SU-DHL-6 (cell line): Measurements from ENCODE around the gene LRRC10.

ENCODE experiments used
- H2AFZ ChIP-seq: fragments of 200-600 bp; sonication (generic); 2 replicates; pipeline ENCODE4 v1.6.1; 2014; ENCODE audit warnings: low read depth, mild to moderate bottlenecking, moderate library complexity, mixed read lengths, antibody characterized with exemption, low read length; ENCODE audit not compliant: severe bottlenecking
- H3F3A ChIP-seq: fragments of 200-600 bp; shearing (Covaris generic); 2 replicates; pipeline ENCODE4 v1.6.0; 2016; ENCODE audit warnings: antibody characterized with exemption, mild to moderate bottlenecking; ENCODE audit not compliant: insufficient read depth
- H3K27ac ChIP-seq: fragments of 200-600 bp; sonication (generic); 2 replicates; pipeline ENCODE4 v1.5.1; 2016; ENCODE audit warnings: low read depth, mild to moderate bottlenecking, low read length, moderate library complexity, mixed read lengths
- H3K27me3 ChIP-seq: fragments of 200-600 bp; sonication (generic), shearing (Covaris generic); 2 replicates; pipeline ENCODE4 v1.6.0; 2014; ENCODE audit warnings: mild to moderate bottlenecking, low read length
- H3K36me3 ChIP-seq: fragments of 200-600 bp; sonication (generic); 2 replicates; pipeline ENCODE4 v1.6.1; 2014; ENCODE audit warnings: mild to moderate bottlenecking, low read length, mixed read lengths
- H3K4me2 ChIP-seq: fragments of 300-600, 200-600 bp; shearing (Covaris generic), sonication (generic); 2 replicates; pipeline ENCODE4 v1.6.0; 2014; ENCODE audit warnings: low read length, low read depth, mild to moderate bottlenecking; ENCODE audit not compliant: poor library complexity, severe bottlenecking
- H3K4me3 ChIP-seq: fragments of 200-600 bp; sonication (generic); 2 replicates; pipeline ENCODE4 v1.5.1; 2014; ENCODE audit warnings: antibody characterized with exemption, low read length, mild to moderate bottlenecking, mixed read lengths; ENCODE audit not compliant: insufficient read depth, poor library complexity, severe bottlenecking
- H3K79me2 ChIP-seq: fragments of 200-600 bp; sonication (generic); 2 replicates; pipeline ENCODE4 v1.6.1; 2014; ENCODE audit warnings: mild to moderate bottlenecking, low read length, moderate library complexity; ENCODE audit not compliant: insufficient read depth
- H3K9ac ChIP-seq: fragments of 200-600 bp; sonication (generic); 2 replicates; pipeline ENCODE4 v1.7.0; 2014; ENCODE audit warnings: mild to moderate bottlenecking, low read length
- H3K9me2 ChIP-seq: fragments of 200-600 bp; sonication (generic); replicated peaks from 2 replicates; pipeline ENCODE4 v1.6.1; 2014; ENCODE audit warnings: low read length; ENCODE audit not compliant: insufficient read depth
- H3K9me3 ChIP-seq: fragments of 200-600 bp; sonication (generic); 2 replicates; pipeline ENCODE4 v1.6.1; 2014; ENCODE audit warnings: low read length, mixed read lengths; ENCODE audit not compliant: insufficient read depth
- H4K20me1 ChIP-seq: fragments of 200-600 bp; sonication (generic); 2 replicates; pipeline ENCODE4 v1.6.1; 2014; ENCODE audit warnings: low read depth, mild to moderate bottlenecking, antibody characterized with exemption, low read length, moderate library complexity, mixed read lengths
- EZH2phosphoT487 ChIP-seq: fragments of 200-600 bp; sonication (generic), shearing (Covaris generic); conservative IDR thresholded peaks from 2 replicates; pipeline ENCODE4 v1.6.1; 2018; ENCODE audit warnings: mild to moderate bottlenecking, antibody characterized with exemption, low read length, moderate library complexity, mixed read lengths
- TF ChIP-seq, protein P1 (sequence below): fragments of 200-600 bp; sonication (generic); IDR thresholded peaks from one replicate; pipeline ENCODE4 v1.5.1; 2017; ENCODE audit warnings: antibody characterized with exemption, mild to moderate bottlenecking, low read length, moderate library complexity; ENCODE audit not compliant: insufficient read depth, poor library complexity, severe bottlenecking

The LRRC10 gene

DNA sequence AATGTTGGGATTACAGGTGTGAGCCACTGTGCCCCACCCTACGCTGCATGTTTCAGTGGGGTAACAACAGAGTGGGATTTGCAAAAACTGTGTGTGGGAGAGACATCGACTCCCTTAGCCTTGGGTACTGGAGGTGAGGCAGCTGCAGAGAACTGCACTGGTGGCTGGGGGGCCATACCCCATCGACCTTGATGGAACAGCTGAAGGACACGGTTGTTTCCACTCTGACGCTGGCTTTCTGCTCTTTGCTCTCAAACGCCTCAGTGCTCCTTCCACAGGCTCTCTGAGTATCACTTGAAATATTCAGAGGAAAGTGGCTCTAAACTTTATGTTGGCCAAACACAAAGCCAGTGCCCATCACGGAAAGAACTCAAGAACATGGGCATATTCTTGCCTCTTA lies 30.8 kb upstream of the LRRC10 start:
- Histone ChIP-seq H3K79me2 (no peaks in the 10 kb centered on the region), H3K9me3 (no peaks in the 10 kb centered on the region), H3K36me3 (no peaks in the 10 kb centered on the region), H4K20me1 (no peaks in the 10 kb centered on the region), H3K4me2 (no peak overlapping the region), H3F3A (no peaks in the 10 kb centered on the region), H2AFZ (no peak overlapping the region), H3K9ac (no peak overlapping the region), H3K27me3 (no peaks in the 10 kb centered on the region), H3K27ac (no peak overlapping the region), H3K4me3 (no peak overlapping the region), H3K9me2 (no peaks in the 10 kb centered on the region)
- TF ChIP-seq EZH2phosphoT487: no peak
- TF ChIP-seq, protein P1, sequence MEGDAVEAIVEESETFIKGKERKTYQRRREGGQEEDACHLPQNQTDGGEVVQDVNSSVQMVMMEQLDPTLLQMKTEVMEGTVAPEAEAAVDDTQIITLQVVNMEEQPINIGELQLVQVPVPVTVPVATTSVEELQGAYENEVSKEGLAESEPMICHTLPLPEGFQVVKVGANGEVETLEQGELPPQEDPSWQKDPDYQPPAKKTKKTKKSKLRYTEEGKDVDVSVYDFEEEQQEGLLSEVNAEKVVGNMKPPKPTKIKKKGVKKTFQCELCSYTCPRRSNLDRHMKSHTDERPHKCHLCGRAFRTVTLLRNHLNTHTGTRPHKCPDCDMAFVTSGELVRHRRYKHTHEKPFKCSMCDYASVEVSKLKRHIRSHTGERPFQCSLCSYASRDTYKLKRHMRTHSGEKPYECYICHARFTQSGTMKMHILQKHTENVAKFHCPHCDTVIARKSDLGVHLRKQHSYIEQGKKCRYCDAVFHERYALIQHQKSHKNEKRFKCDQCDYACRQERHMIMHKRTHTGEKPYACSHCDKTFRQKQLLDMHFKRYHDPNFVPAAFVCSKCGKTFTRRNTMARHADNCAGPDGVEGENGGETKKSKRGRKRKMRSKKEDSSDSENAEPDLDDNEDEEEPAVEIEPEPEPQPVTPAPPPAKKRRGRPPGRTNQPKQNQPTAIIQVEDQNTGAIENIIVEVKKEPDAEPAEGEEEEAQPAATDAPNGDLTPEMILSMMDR: no peak

DNA sequence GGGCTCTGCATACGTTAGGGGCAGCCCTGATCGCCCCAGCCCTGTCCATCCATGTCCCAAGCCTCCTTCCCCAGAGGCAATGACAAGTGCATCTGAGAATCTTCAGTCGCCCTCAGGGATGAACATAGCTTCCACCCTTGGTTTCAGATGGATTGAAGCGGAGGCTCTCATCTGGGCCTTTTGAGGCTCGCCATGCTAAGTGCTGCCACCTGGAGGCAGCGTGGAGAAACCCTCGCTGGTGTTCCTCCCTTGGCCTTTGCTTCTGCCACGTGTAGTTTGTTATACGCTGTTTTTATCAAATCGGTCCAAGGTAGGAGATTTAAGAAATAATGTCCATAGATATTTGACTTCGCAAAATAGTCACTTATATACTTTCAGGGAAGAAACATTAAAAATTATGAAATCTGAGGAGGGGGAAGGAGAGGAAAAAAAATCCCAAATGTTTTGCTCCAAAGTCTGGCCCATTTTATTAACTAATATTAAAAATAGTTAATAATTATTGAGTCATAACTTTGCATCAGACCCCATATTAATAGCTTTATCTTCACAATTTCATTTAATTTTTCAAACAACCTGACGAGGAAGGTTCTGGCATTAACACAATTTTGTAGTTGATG lies 28.8 kb upstream of the LRRC10 start:
- no peak overlapping the region for H3K4me2 ChIP-seq
- no peaks in the 10 kb centered on the region for H3K9me2 ChIP-seq
- H3F3A ChIP-seq: no peaks in the 10 kb centered on the region
- H3K9ac ChIP-seq: no peak overlapping the region
- H2AFZ ChIP-seq: peak overlapping the region; percentile 61
- H3K27me3 ChIP-seq: no peaks in the 10 kb centered on the region
- TF ChIP-seq, protein P1: peak; percentile 85
- no peak for TF ChIP-seq EZH2phosphoT487
- no peaks in the 10 kb centered on the region for H3K79me2 ChIP-seq
- no peak overlapping the region for H3K4me3 ChIP-seq
- no peaks in the 10 kb centered on the region for H4K20me1 ChIP-seq
- H3K36me3 ChIP-seq: no peaks in the 10 kb centered on the region
- no peak overlapping the region for H3K27ac ChIP-seq
- no peaks in the 10 kb centered on the region for H3K9me3 ChIP-seq

DNA sequence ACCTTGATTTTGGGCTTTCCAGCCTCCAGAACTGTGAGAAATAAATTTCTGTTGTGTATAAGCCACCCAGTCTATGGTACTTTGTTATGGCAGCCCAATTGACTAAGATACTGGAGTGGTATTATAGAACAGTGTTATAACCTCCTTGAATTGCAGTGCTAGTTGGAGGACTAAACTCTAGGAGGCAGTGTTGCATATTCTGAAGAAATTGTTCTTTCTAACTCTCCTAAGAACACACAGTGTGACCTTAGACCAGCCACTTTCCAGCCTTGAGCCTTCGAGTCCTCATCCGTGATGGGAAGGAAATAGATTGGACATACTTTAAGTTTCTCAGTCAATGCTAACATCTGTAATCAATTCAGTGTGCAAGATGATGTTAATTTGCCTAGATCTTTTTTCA lies 22.4 kb upstream of the LRRC10 start:
- no peaks in the 10 kb centered on the region for H4K20me1 ChIP-seq
- H3K27me3 ChIP-seq: no peaks in the 10 kb centered on the region
- H3K9ac ChIP-seq: no peak overlapping the region
- no peak overlapping the region for H3K27ac ChIP-seq
- H3K4me2 ChIP-seq: no peak overlapping the region
- H2AFZ ChIP-seq: no peak overlapping the region
- no peaks in the 10 kb centered on the region for H3F3A ChIP-seq
- TF ChIP-seq EZH2phosphoT487: no peak
- TF ChIP-seq, protein P1: peak; percentile 20
- H3K9me3 ChIP-seq: no peaks in the 10 kb centered on the region
- no peaks in the 10 kb centered on the region for H3K36me3 ChIP-seq
- no peaks in the 10 kb centered on the region for H3K9me2 ChIP-seq
- H3K79me2 ChIP-seq: no peaks in the 10 kb centered on the region
- no peak overlapping the region for H3K4me3 ChIP-seq
